Esophagus muscularis mucosa (tissue), 3 donors: ENCODE measurements around the gene PRKAA2.

Experiments
- CTCF ChIP-seq, 3 experiments: fragments of 200-600 bp in 2 of 3; fragments of 450-650 bp in 1 of 3; sonication (generic) in 2 of 3; IDR thresholded peaks; one replicate each; pipeline ENCODE4 v1.5.1; 2017 to 2019; ENCODE audit warnings: antibody characterized with exemption in 3 of 3, mild to moderate bottlenecking in 2 of 3, moderate library complexity in 1 of 3
- POLR2A ChIP-seq: fragments of 450-650 bp; IDR thresholded peaks from one replicate; pipeline ENCODE4 v1.6.1; 2017; ENCODE audit warnings: antibody characterized with exemption, moderate library complexity, mild to moderate bottlenecking, low read depth
- POLR2AphosphoS5 ChIP-seq, 2 donors: sonication (generic); formaldehyde crosslinking; IDR thresholded peaks; one replicate each; pipeline ENCODE4 v1.6.1; 2017; ENCODE audit warnings: antibody characterized with exemption in 2 of 2

GRCh38 chr1:56707379-56707778 is 62.3 kb downstream of the PRKAA2 start:
- TF ChIP-seq CTCF (IDR thresholded peaks at IDR 0.05) (no peak), POLR2AphosphoS5 (IDR thresholded peaks at IDR 0.05) (no peak), POLR2A (no peak)
